ENCODE measurements around the gene CRB2. TPM values are rescaled to one million over a fixed set of nuclear protein-coding genes. Genes with fewer than 3 reads are reported as not detected.

CRB2 gene
- total and polyA plus RNA-seq, 2 of the 13 experiments (the other 11 are each of a cell fraction or from before 2014, with no cell fraction given): 0.01 to 0.29 TPM

DNA sequence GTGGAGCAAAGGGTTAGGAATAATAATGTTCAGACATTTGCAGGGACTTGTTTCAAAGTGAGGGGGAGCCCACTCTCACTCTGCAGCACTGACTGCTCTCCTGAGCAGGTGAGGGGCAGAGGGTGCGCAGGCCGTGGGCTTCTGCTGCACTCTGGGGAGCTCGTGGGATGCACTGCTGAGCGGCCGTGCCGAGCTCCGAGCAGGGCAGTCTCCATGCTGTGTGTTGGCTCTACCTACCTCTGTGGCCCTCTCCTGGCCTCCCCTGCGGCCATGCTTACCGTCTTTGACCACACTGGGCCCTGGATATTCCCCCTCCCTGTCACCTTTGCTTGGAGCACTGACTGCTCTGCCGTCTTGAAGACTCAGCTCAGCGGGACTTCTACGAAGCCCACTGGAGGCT, 33.7 kb downstream of the CRB2 start:
- ChIA-PET CTCF (ENCODE audit: low intra/inter-chr PET ratio, low total read pairs) (no interaction called here), POLR2A (no interaction called here)
- no peaks in the 10 kb centered on the region for H3K9me3 ChIP-seq (ENCODE audit: low read length)
- H3K79me2 ChIP-seq (ENCODE audit: insufficient read depth, low read length): no peaks in the 10 kb centered on the region
- H3K27ac ChIP-seq (ENCODE audit: extremely low read length, insufficient read depth, low read length): no peak overlapping the region
- H4K20me1 ChIP-seq (ENCODE audit: insufficient read depth, low read length): peaks cover 5% of the 10 kb centered on the region; the same call in 1 of the 2 replicates
- no peak overlapping the region for H3K4me2 ChIP-seq (ENCODE audit: low read depth, low read length)
- no peak overlapping the region for H3K9ac ChIP-seq (ENCODE audit: insufficient read depth, low read depth, low read length)
- H3K36me3 ChIP-seq (replicated peaks in 1 of 2; ENCODE audit: control insufficient read depth in 1 of 2, insufficient read depth in 2 of 2, low read length in 2 of 2): no peaks in the 10 kb centered on the region; a peak in 1 of 5 replicates
- no peaks in the 10 kb centered on the region for H3K4me1 ChIP-seq (ENCODE audit: insufficient read depth, low read length)
- WGBS (ENCODE audit: low lambda C conversion rate): 83% methylated on average over 12 of the region's 12 CpGs
- no peak for TF ChIP-seq SP4 (CRISPR knock-in tag; IDR thresholded peaks at IDR 0.05)
- peak; percentile 41 for TF ChIP-seq AGO2 (optimal IDR thresholded peaks at IDR 0.05; ENCODE audit: low read depth, low read length)
- TF ChIP-seq ZNF678 (CRISPR knock-in tag; IDR thresholded peaks at IDR 0.05): no peak
- no peak for TF ChIP-seq FOXJ3 (CRISPR knock-in tag; IDR thresholded peaks at IDR 0.05; ENCODE audit: borderline replicate concordance)
- no peak for TF ChIP-seq ZNF704 (CRISPR knock-in tag; IDR thresholded peaks at IDR 0.05; ENCODE audit: borderline replicate concordance)
- in situ Hi-C loops (cut with HindIII; ENCODE audit: extremely low pct_ligation_motif_present, low pct_unique_long_range_greater_than_20kb): loop anchor here (5.0 kb wide), 1 partner anchor 37 kb away; no protein-coding TSS in a partner anchor
- intact Hi-C loops (cut with micrococcal nuclease; ENCODE audit: unreplicated experiment): no loop called here
- FAIRE-seq: no peak
- H3K27me3 ChIP-seq (ENCODE audit: control insufficient read depth in 1 of 2, insufficient read depth in 2 of 2, low read length in 2 of 2): no peaks in the 10 kb centered on the region
- no peak overlapping the region for H3K4me3 ChIP-seq (replicated peaks in 1 of 3; ENCODE audit: insufficient read depth in 1 of 3, low read depth in 2 of 3, low read length in 3 of 3)
- H2AFZ ChIP-seq (ENCODE audit: low read length): no peak overlapping the region
- no peak for DNase-seq (ENCODE audit: low spot score)
- ATAC-seq: peak; percentile 12; the same call in 2 of the 3 replicates
- BruUV-seq (replicated peaks): no TSS peak

DNA sequence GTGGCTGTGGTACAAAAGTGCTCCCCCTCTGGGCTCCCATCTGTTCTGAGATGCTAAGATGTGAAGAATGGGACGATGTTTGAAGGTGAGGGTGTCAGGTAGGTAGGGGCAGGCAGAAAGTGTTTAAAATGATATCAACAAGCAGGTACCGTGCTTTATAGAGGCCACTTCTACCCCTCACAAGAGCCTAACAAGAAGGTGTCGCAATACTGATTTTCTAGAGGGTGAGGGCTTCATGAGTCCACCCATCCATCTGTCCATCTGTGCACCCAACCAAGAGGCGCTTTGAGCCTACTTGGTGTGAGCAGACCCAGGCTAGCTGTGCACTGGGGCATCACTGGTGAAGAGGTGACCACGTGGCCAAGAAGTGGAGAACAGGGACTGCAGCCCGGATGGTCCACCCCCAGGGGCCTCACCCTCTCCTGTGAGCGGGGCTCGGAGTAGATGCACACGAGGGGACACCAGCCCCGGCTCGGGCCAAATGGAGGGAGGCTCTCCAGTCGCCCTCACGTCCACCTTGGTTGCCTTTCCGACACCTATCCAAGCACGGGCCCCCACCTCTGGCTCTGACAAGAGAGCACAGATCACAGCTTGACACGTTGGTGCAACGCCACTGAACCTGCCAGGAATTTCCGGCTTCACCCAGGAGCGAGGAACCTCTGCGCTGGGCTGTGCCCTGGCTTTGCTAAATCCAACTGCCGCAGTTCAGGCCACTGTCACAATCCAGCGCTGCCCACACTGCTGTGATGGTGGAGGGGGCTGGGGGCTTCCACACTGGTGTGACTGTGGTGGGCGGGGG, 34.5 kb downstream of the CRB2 start:
- Histone ChIP-seq H3K4me2 (ENCODE audit: low read depth, low read length) (no peak overlapping the region), H3K9me3 (ENCODE audit: low read length) (no peaks in the 10 kb centered on the region), H3K9ac (ENCODE audit: insufficient read depth, low read depth, low read length) (no peak overlapping the region), H3K27ac (ENCODE audit: extremely low read length, insufficient read depth, low read length) (no peak overlapping the region), H3K36me3 (replicated peaks in 1 of 2; ENCODE audit: control insufficient read depth in 1 of 2, insufficient read depth in 2 of 2, low read length in 2 of 2) (no peaks in the 10 kb centered on the region; a peak in 2 of 5 replicates), H3K27me3 (ENCODE audit: control insufficient read depth in 1 of 2, insufficient read depth in 2 of 2, low read length in 2 of 2) (no peaks in the 10 kb centered on the region), H4K20me1 (ENCODE audit: insufficient read depth, low read length) (peaks cover 4% of the 10 kb centered on the region; the same call in 1 of the 2 replicates), H3K4me3 (replicated peaks in 1 of 3; ENCODE audit: insufficient read depth in 1 of 3, low read depth in 2 of 3, low read length in 3 of 3) (no peak overlapping the region), H3K4me1 (ENCODE audit: insufficient read depth, low read length) (no peaks in the 10 kb centered on the region), H2AFZ (ENCODE audit: low read length) (no peak overlapping the region), H3K79me2 (ENCODE audit: insufficient read depth, low read length) (no peaks in the 10 kb centered on the region)
- WGBS (ENCODE audit: low lambda C conversion rate): 95% methylated on average over 17 of the region's 23 CpGs
- in situ Hi-C loops (cut with HindIII; ENCODE audit: extremely low pct_ligation_motif_present, low pct_unique_long_range_greater_than_20kb): no loop called here
- ChIA-PET CTCF (ENCODE audit: low intra/inter-chr PET ratio, low total read pairs) (no interaction called here), POLR2A (no interaction called here)
- DNase-seq (ENCODE audit: low spot score) (no peak), ATAC-seq (no peak), FAIRE-seq (no peak)
- TF ChIP-seq FOSL2 (CRISPR knock-in tag; IDR thresholded peaks at IDR 0.05): no peak
- TF ChIP-seq CEBPB (IDR thresholded peaks at IDR 0.05; ENCODE audit: borderline replicate concordance, low read depth, low read length): peak; percentile 85
- no TSS peak for BruUV-seq (replicated peaks)
- intact Hi-C loops (cut with micrococcal nuclease; ENCODE audit: unreplicated experiment): no loop called here
